ENCODE measurements around the gene KLF9. TPM values are rescaled to one million over a fixed set of nuclear protein-coding genes. Genes with fewer than 3 reads are reported as not detected.

KLF9 gene
- total and polyA plus RNA-seq, 2 donors (not counting 3 experiments of a cell fraction or from before 2014, with no cell fraction given) = 7.3 to 17.2 TPM

DNA sequence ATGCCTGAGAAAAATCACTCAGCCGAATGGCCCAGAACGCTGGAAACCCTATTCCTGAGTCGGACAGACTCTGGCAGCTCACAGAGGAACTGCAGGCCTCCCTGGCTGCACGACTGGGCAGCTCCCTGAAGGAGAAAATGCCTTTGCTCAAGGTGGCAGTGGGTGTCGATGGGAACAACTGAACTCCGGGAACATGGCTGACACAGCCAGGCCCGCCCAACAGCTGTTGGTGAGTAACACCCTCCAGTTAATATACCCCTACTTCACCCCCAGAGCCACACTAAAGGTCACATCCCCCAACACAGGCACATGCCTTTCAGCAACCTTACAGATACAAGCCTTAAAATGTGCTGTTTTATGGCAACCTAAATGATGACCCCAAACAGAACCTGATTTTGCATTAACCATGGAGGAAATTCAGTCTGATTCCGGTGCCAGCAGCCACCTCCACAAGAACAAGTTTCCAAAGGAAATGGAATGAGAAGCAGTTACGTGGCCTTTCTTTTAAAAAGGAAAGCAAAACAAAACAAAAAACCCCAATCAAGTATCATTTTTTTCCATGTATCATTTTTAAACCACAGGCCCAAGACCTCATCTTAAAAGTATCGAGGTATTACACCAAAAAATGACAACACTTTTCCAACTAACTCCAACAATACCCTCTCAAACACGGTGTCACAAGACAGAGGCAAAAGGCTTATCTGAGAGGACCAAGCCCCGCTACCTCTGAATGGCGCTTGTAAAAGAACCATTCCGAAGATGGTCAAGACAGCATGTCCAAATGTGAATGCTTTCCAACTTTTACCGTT is 3.1 kb downstream of the KLF9 start:
- ChIA-PET CTCF (interaction anchor here (1.1 to 3.2 kb wide), 10 partner anchors 8 to 191 kb away, joined by 4 to 19 read pairs (median 6); no protein-coding TSS in a partner anchor), POLR2A (interaction anchor here (1.6 to 2.8 kb wide), 2 partner anchors 9 to 18 kb away, joined by 4 to 20 read pairs; no protein-coding TSS in a partner anchor)
- TSS peak; percentile 18 for BruUV-seq (replicated peaks)
- peaks cover 65% of the 10 kb centered on the region for H3K79me2 ChIP-seq (ENCODE audit: control insufficient read depth, insufficient read depth, low read length)
- peaks cover 35% of the 10 kb centered on the region for H3K4me1 ChIP-seq (ENCODE audit: control insufficient read depth, extremely low read depth, insufficient read depth, low read length)
- no peaks in the 10 kb centered on the region for H3K9me3 ChIP-seq (replicated peaks; ENCODE audit: control insufficient read depth, insufficient read depth, low read length)
- DNase-seq (ENCODE audit: low read depth, low spot score) (peak; percentile 77), FAIRE-seq (peak; percentile 72)
- no peaks in the 10 kb centered on the region for H4K20me1 ChIP-seq (replicated peaks; ENCODE audit: control insufficient read depth, extremely low read depth, insufficient read depth, low read length)
- H3K4me2 ChIP-seq (ENCODE audit: insufficient read depth, low read length) = peak overlapping the region; percentile 91
- intact Hi-C loops (cut with micrococcal nuclease) = loop anchor here (2.0 to 10.0 kb wide), 6 partner anchors 21 to 1953 kb away; partner anchors contain the start of genes APBA1 and ZFAND5
- H3K27ac ChIP-seq (ENCODE audit: insufficient read depth, low read depth, low read length) = peak overlapping the region; percentile 84
- no peaks in the 10 kb centered on the region for H3K36me3 ChIP-seq (ENCODE audit: control insufficient read depth in 2 of 2, extremely low read depth in 1 of 2, insufficient read depth in 2 of 2, low read length in 2 of 2)
- TF ChIP-seq MAX (IDR thresholded peaks at IDR 0.05; ENCODE audit: insufficient read depth, insufficient read length) = no peak
- TF ChIP-seq, protein P1, sequence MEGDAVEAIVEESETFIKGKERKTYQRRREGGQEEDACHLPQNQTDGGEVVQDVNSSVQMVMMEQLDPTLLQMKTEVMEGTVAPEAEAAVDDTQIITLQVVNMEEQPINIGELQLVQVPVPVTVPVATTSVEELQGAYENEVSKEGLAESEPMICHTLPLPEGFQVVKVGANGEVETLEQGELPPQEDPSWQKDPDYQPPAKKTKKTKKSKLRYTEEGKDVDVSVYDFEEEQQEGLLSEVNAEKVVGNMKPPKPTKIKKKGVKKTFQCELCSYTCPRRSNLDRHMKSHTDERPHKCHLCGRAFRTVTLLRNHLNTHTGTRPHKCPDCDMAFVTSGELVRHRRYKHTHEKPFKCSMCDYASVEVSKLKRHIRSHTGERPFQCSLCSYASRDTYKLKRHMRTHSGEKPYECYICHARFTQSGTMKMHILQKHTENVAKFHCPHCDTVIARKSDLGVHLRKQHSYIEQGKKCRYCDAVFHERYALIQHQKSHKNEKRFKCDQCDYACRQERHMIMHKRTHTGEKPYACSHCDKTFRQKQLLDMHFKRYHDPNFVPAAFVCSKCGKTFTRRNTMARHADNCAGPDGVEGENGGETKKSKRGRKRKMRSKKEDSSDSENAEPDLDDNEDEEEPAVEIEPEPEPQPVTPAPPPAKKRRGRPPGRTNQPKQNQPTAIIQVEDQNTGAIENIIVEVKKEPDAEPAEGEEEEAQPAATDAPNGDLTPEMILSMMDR (IDR thresholded peaks at IDR 0.05; ENCODE audit: extremely low read depth in 1 of 2, insufficient read depth in 1 of 2, low read depth in 1 of 2, low read length in 2 of 2) = no peak
- no peak for TF ChIP-seq JUN (IDR thresholded peaks at IDR 0.05; ENCODE audit: borderline replicate concordance, insufficient read depth, insufficient read length, low read depth)
- peak; percentile 62 for TF ChIP-seq POLR2A (IDR thresholded peaks at IDR 0.05; ENCODE audit: low read depth, low read length)
- peak; percentile 10 for TF ChIP-seq GATA2 (IDR thresholded peaks at IDR 0.05; ENCODE audit: insufficient read depth, insufficient read length, low read depth, low read length)
- TF ChIP-seq POLR2AphosphoS5 (IDR thresholded peaks at IDR 0.05; ENCODE audit: insufficient read depth, low read depth, low read length) = peak; percentile 51
- TF ChIP-seq EZH2 (IDR thresholded peaks at IDR 0.05; ENCODE audit: borderline replicate concordance, low read depth, low read length, severe bottlenecking) = no peak
- dilution Hi-C loops (cut with MboI; ENCODE audit: extremely low pct_ligation_motif_present, low sequenced_read_pairs) = no loop called here
- H2AFZ ChIP-seq (ENCODE audit: low read depth, low read length) = peak overlapping the region; percentile 12
- H3K4me3 ChIP-seq (replicated peaks in 1 of 3; ENCODE audit: insufficient read depth in 1 of 3, low read depth in 1 of 3, low read length in 3 of 3) = peak overlapping the region; percentile 73 to 94 (median 91)
- H3K27me3 ChIP-seq (ENCODE audit: control insufficient read depth in 2 of 2, insufficient read depth in 2 of 2, low read length in 2 of 2) = no peaks in the 10 kb centered on the region
- H3K9me1 ChIP-seq (replicated peaks; ENCODE audit: control insufficient read depth, extremely low read depth, insufficient read depth, low read length) = no peaks in the 10 kb centered on the region
- H3K9ac ChIP-seq (replicated peaks; ENCODE audit: extremely low read depth, insufficient read depth, low read length) = peak overlapping the region; percentile 93
